Gastrocnemius medialis (tissue), 4 donors: ENCODE results near the gene FHOD3.

ENCODE experiments used
- CTCF ChIP-seq, 5 experiments: fragments of 450-650 bp in 3 of 5; fragments of 200-600 bp in 2 of 5; sonication (generic) in 2 of 5; IDR thresholded peaks in 4 of 5; conservative IDR thresholded peaks in 1 of 5; 1 replicate in 4 of 5; 2 replicates in 1 of 5; pipeline ENCODE4 v1.5.1; 2016 to 2019; ENCODE audit warnings: antibody characterized with exemption in 5 of 5, mild to moderate bottlenecking in 3 of 5, moderate library complexity in 3 of 5
- POLR2A ChIP-seq, 2 donors: fragments of 450-650 bp; IDR thresholded peaks; one replicate each; pipeline ENCODE4 v1.6.1; 2017; ENCODE audit warnings: antibody characterized with exemption in 2 of 2, mild to moderate bottlenecking in 2 of 2, moderate library complexity in 2 of 2

GRCh38 chr18:36543991-36544725 lies 246.6 kb downstream of the FHOD3 start:
- TF ChIP-seq POLR2A (IDR thresholded peaks at IDR 0.05) (no peak), CTCF (IDR thresholded peaks at IDR 0.05 in 4 of 5, conservative IDR thresholded peaks at IDR 0.05 in 1 of 5) (no peak)
